H1 (cell line): ENCODE data around the gene CDH11. TPM values are rescaled to one million over a fixed set of nuclear protein-coding genes. Genes with fewer than 3 reads are reported as not detected.

Experiments
- CTCF ChIA-PET: fragments of 300-600 bp; sonication (Branson Sonifier 250); formaldehyde crosslinking; loops from one replicate; lab custom pipeline; 2021; ENCODE audit not compliant: partially characterized antibody; lab: Charles Lee
- POLR2A ChIA-PET: fragments of 300-600 bp; sonication (Branson Sonifier 250); formaldehyde crosslinking; loops from one replicate; lab custom pipeline; 2021; ENCODE audit warnings: inconsistent platforms; ENCODE audit not compliant: partially characterized antibody; lab: Charles Lee
- DNase-seq, 2 experiments: peaks; one replicate each; pipeline versions ENCODE4 v3.0.0 to v3.0.0-alpha.2; 2010 to 2022; ENCODE audit warnings: low spot score in 2 of 2, low read depth in 1 of 2, mixed read lengths in 1 of 2
- FAIRE-seq: peaks from 2 replicates; lab custom pipeline; 2011; peaks lifted over from hg19 to GRCh38; lab: Jason Lieb, UNC
- H2AFZ ChIP-seq: 2 replicates; pipeline ENCODE4 v1.8.1; 2012; ENCODE audit warnings: low read length, inconsistent platforms
- H2AK5ac ChIP-seq: 2 replicates; pipeline ENCODE4 v1.6.1; 2013; ENCODE audit warnings: low read depth, low read length
- H2BK120ac ChIP-seq: replicated peaks from 2 replicates; pipeline ENCODE3; 2013; ENCODE audit warnings: low read depth, low read length, inconsistent platforms
- H2BK12ac ChIP-seq: 2 replicates; pipeline ENCODE4 v1.6.1; 2013; ENCODE audit warnings: low read depth, low read length
- H2BK15ac ChIP-seq: 2 replicates; pipeline ENCODE4 v1.6.1; 2013; ENCODE audit warnings: low read length
- H2BK20ac ChIP-seq: 2 replicates; pipeline ENCODE4 v1.6.1; 2013; ENCODE audit warnings: low read length
- H2BK5ac ChIP-seq: 2 replicates; pipeline ENCODE4 v1.6.1; 2013; ENCODE audit warnings: low read depth, low read length
- H3K14ac ChIP-seq: 2 replicates; pipeline ENCODE4 v1.6.1; 2013; ENCODE audit warnings: inconsistent platforms; ENCODE audit not compliant: insufficient read length
- H3K18ac ChIP-seq: 2 replicates; pipeline ENCODE4 v1.6.1; 2013; ENCODE audit warnings: low read length; ENCODE audit errors: extremely low read depth
- H3K23ac ChIP-seq: 2 replicates; pipeline ENCODE4 v1.6.1; 2013; ENCODE audit warnings: inconsistent platforms; ENCODE audit not compliant: insufficient read length
- H3K23me2 ChIP-seq: 2 replicates; pipeline ENCODE4 v1.6.1; 2013; ENCODE audit warnings: low read depth, low read length
- H3K27ac ChIP-seq: 2 replicates; pipeline ENCODE4 v1.6.1; 2011; ENCODE audit warnings: low read depth, low read length, inconsistent platforms
- H3K27me3 ChIP-seq, 4 experiments: replicated peaks in 1 of 4; 1 replicate in 1 of 4; 2 replicates in 3 of 4; pipeline versions ENCODE4 v1.6.1 to v1.8.1; 2011 to 2013; ENCODE audit warnings: low read length in 3 of 4, mild to moderate bottlenecking in 3 of 4, inconsistent platforms in 2 of 4, mixed read lengths in 2 of 4, moderate library complexity in 1 of 4; ENCODE audit not compliant: control insufficient read depth in 3 of 4, insufficient read depth in 3 of 4; ENCODE audit errors: extremely low read depth in 1 of 4
- H3K36me3 ChIP-seq, 4 experiments: 2 replicates each; pipeline versions ENCODE4 v1.6.1 to v1.8.1; 2011 to 2013; ENCODE audit warnings: mild to moderate bottlenecking in 4 of 4, low read length in 3 of 4, moderate library complexity in 2 of 4, control low read depth in 1 of 4, inconsistent platforms in 1 of 4; ENCODE audit not compliant: insufficient read depth in 4 of 4, control insufficient read depth in 2 of 4
- H3K4ac ChIP-seq: replicated peaks from 2 replicates; pipeline ENCODE3; 2013; ENCODE audit warnings: low read length, low read depth, mixed read lengths, inconsistent platforms; ENCODE audit not compliant: insufficient read length
- H3K4me1 ChIP-seq, 4 experiments: replicated peaks in 1 of 4; 1 replicate in 1 of 4; 2 replicates in 3 of 4; pipeline versions ENCODE4 v1.6.1 to v1.8.1; 2011 to 2013; ENCODE audit warnings: low read length in 3 of 4, inconsistent platforms in 2 of 4, mixed read lengths in 1 of 4; ENCODE audit not compliant: insufficient read depth in 4 of 4, control insufficient read depth in 3 of 4
- H3K4me2 ChIP-seq, 2 experiments: 2 replicates each; pipeline versions ENCODE4 v1.6.1 to v1.8.1; 2011 to 2013; ENCODE audit warnings: low read depth in 2 of 2, low read length in 2 of 2, control low read depth in 1 of 2, inconsistent platforms in 1 of 2, mild to moderate bottlenecking in 1 of 2; ENCODE audit not compliant: insufficient read depth in 1 of 2
- H3K4me3 ChIP-seq, 4 experiments: fragments of 200-600, 300-600 bp in 1 of 4; sonication (generic), shearing (Covaris generic), sonication (Bioruptor Twin) in 1 of 4; 2 replicates each; pipeline versions ENCODE4 v1.5.1 to v1.8.1; 2011 to 2016; ENCODE audit warnings: low read length in 4 of 4, low read depth in 3 of 4, control low read depth in 2 of 4, inconsistent platforms in 2 of 4, mild to moderate bottlenecking in 2 of 4, mixed read lengths in 1 of 4, moderate library complexity in 1 of 4; ENCODE audit not compliant: insufficient read depth in 2 of 4; ENCODE audit errors: extremely low read depth in 1 of 4
- H3K56ac ChIP-seq: replicated peaks from 2 replicates; pipeline ENCODE3; 2013; ENCODE audit warnings: low read depth, mild to moderate bottlenecking, mixed read lengths, low read length, inconsistent platforms; ENCODE audit not compliant: insufficient read length
- H3K79me1 ChIP-seq: 2 replicates; pipeline ENCODE4 v1.6.1; 2013; ENCODE audit warnings: low read depth, low read length, control low read depth
- H3K79me2 ChIP-seq, 2 experiments: 2 replicates each; pipeline versions ENCODE4 v1.6.1 to v1.8.1; 2012 to 2013; ENCODE audit warnings: low read length in 2 of 2, mild to moderate bottlenecking in 2 of 2, inconsistent platforms in 1 of 2; ENCODE audit not compliant: insufficient read depth in 2 of 2, control insufficient read depth in 1 of 2
- H3K9ac ChIP-seq, 4 experiments: replicated peaks in 1 of 4; 1 replicate in 1 of 4; 2 replicates in 3 of 4; pipeline versions ENCODE4 v1.6.1 to v1.8.1; 2011 to 2013; ENCODE audit warnings: low read depth in 3 of 4, low read length in 3 of 4, control low read depth in 2 of 4, mild to moderate bottlenecking in 2 of 4, moderate library complexity in 2 of 4, inconsistent platforms in 1 of 4; ENCODE audit errors: extremely low read depth in 1 of 4
- H3K9me3 ChIP-seq, 2 experiments: 2 replicates each; pipeline versions ENCODE4 v1.6.1 to v1.8.1; 2012 to 2013; ENCODE audit warnings: mild to moderate bottlenecking in 2 of 2, moderate library complexity in 2 of 2, control low read depth in 1 of 2, inconsistent platforms in 1 of 2, low read depth in 1 of 2, low read length in 1 of 2, mixed read lengths in 1 of 2; ENCODE audit not compliant: insufficient read depth in 2 of 2
- H4K20me1 ChIP-seq, 2 experiments: replicated peaks in 1 of 2; 2 replicates each; pipeline versions ENCODE3 to v1.8.1; 2011 to 2013; ENCODE audit warnings: inconsistent platforms in 2 of 2, low read length in 2 of 2, mild to moderate bottlenecking in 1 of 2; ENCODE audit not compliant: insufficient read depth in 2 of 2, control insufficient read depth in 1 of 2
- H4K5ac ChIP-seq: 2 replicates; pipeline ENCODE4 v1.6.1; 2013; ENCODE audit warnings: low read length, low read depth, mixed read lengths, inconsistent platforms; ENCODE audit not compliant: insufficient read length
- H4K8ac ChIP-seq: 2 replicates; pipeline ENCODE4 v1.8.0; 2013; ENCODE audit warnings: mild to moderate bottlenecking, moderate library complexity, low read length, inconsistent platforms; ENCODE audit not compliant: insufficient read depth; ENCODE audit errors: extremely low read depth
- H4K91ac ChIP-seq: replicated peaks from 2 replicates; pipeline ENCODE3; 2013; ENCODE audit warnings: low read length, mixed read lengths, inconsistent platforms; ENCODE audit not compliant: insufficient read length
- CBX8 ChIP-seq: fragments of 300-800, 300-1000 bp; sonication (generic); IDR thresholded peaks from 2 replicates; pipeline ENCODE4 v1.7.1; 2016; ENCODE audit warnings: low read depth, low read length, borderline replicate concordance
- CREB1 ChIP-seq: IDR thresholded peaks from 2 replicates; pipeline ENCODE4 v1.6.1; 2012; ENCODE audit warnings: inconsistent platforms
- FOSL1 ChIP-seq: IDR thresholded peaks from 2 replicates; pipeline ENCODE4 v1.6.1; 2011; ENCODE audit warnings: mild to moderate bottlenecking, low read depth, low read length, moderate library complexity; ENCODE audit not compliant: insufficient read depth
- RNF2 ChIP-seq: fragments of 200-900, 300-1000 bp; sonication (generic); IDR thresholded peaks from 2 replicates; pipeline ENCODE4 v1.7.1; 2016; ENCODE audit warnings: borderline replicate concordance, low read depth, mild to moderate bottlenecking, antibody characterized with exemption, low read length; ENCODE audit not compliant: poor library complexity, severe bottlenecking; ENCODE audit errors: missing control alignments
- SAP30 ChIP-seq: fragments of 300-600 bp; sonication (generic); IDR thresholded peaks from 2 replicates; pipeline ENCODE4 v1.7.1; 2012; ENCODE audit warnings: low read length, moderate library complexity, mild to moderate bottlenecking, inconsistent platforms; ENCODE audit not compliant: insufficient read depth, insufficient replicate concordance
- TCF12 ChIP-seq: IDR thresholded peaks from 2 replicates; pipeline ENCODE4 v1.6.1; 2011; ENCODE audit warnings: low read depth, mild to moderate bottlenecking, low read length
- USF2 ChIP-seq: IDR thresholded peaks from 2 replicates; pipeline ENCODE4 v1.6.1; 2011; ENCODE audit warnings: low read length, improper control_type of control experiment
- polyA plus RNA-seq, 7 experiments: library from polyadenylated mRNA; depleted of rRNA in 3 of 7; stranded (reverse) in 5 of 7; unstranded in 2 of 7; fragments of >200 nt in 5 of 7; fragments of 200-250 nt in 2 of 7; gene quantifications; 1 replicate in 5 of 7; 2 replicates in 1 of 7; 4 replicates in 1 of 7; pipeline versions ENCODE4 v1.2.1 to v1.2.3, GENCODE V29; 2011 to 2013; ENCODE audit warnings: missing spikeins in 2 of 7, mixed read lengths in 2 of 7
- total RNA-seq: library from RNA; stranded (reverse); fragmentation: NEBNext Ultra II Directional; extraction: Animal tissue kit (Norgen Biotek cat#: 25700); gene quantifications from 2 replicates; pipeline ENCODE4 v1.2.1, GENCODE V29; 2021

Gene CDH11
- total and polyA plus RNA-seq, 2 of the 8 experiments (the other 6 are each of a cell fraction or from before 2014, with no cell fraction given), result 3.3 to 8.4 TPM

- H3K9me3 ChIP-seq, result no peaks in the 10 kb centered on the region
- no peaks in the 10 kb centered on the region for H3K79me1 ChIP-seq
- ChIA-PET CTCF (interaction anchor here (1.2 kb wide), 1 partner anchor 35 kb away, joined by 3 read pairs; no protein-coding TSS in a partner anchor), POLR2A (no interaction called here)
- H3K56ac ChIP-seq, result no peak overlapping the region
- no peaks in the 10 kb centered on the region for H3K36me3 ChIP-seq
- H3K23me2 ChIP-seq, result no peaks in the 10 kb centered on the region
- H3K23ac ChIP-seq, result no peak overlapping the region
- H2AK5ac ChIP-seq, result no peak overlapping the region
- no peak overlapping the region for H2BK15ac ChIP-seq
- no peak overlapping the region for H2BK20ac ChIP-seq
- no peaks in the 10 kb centered on the region for H4K20me1 ChIP-seq
- no peak for TF ChIP-seq CREB1
- TF ChIP-seq CBX8, result no peak
- no peak for TF ChIP-seq USF2
- TF ChIP-seq RNF2, result no peak
- no peak for TF ChIP-seq TCF12
- TF ChIP-seq FOSL1, result no peak
- TF ChIP-seq SAP30, result no peak
- H4K8ac ChIP-seq, result no peak overlapping the region
- no peak overlapping the region for H3K4me3 ChIP-seq
- H3K4ac ChIP-seq, result no peak overlapping the region
- H3K9ac ChIP-seq, result no peak overlapping the region
- H2BK120ac ChIP-seq, result no peak overlapping the region
- H3K27me3 ChIP-seq, result no peaks in the 10 kb centered on the region
- no peak overlapping the region for H2BK5ac ChIP-seq
- peaks cover 0 to 3% (median 0%) of the 10 kb centered on the region in 4 experiments; a peak in 2 of 7 replicates for H3K4me1 ChIP-seq
- H3K14ac ChIP-seq, result no peak overlapping the region
- H3K4me2 ChIP-seq, result no peak overlapping the region
- H4K5ac ChIP-seq, result no peak overlapping the region
- H3K79me2 ChIP-seq, result no peaks in the 10 kb centered on the region
- H2AFZ ChIP-seq, result no peak overlapping the region
- FAIRE-seq (no peak), DNase-seq (no peak)
- H4K91ac ChIP-seq, result no peak overlapping the region
- no peak overlapping the region for H3K27ac ChIP-seq
- no peak overlapping the region for H3K18ac ChIP-seq
- H2BK12ac ChIP-seq, result no peak overlapping the region
Measured at GRCh38 chr16:65003621-65004020, 118.2 kb downstream of the CDH11 start.
